Measurements from ENCODE around the gene ABLIM3. TPM values are rescaled to one million over a fixed set of nuclear protein-coding genes. Genes with fewer than 3 reads are reported as not detected.

ABLIM3 gene
- total RNA-seq, 1 donor from 2014 or later: 50.8 TPM

DNA sequence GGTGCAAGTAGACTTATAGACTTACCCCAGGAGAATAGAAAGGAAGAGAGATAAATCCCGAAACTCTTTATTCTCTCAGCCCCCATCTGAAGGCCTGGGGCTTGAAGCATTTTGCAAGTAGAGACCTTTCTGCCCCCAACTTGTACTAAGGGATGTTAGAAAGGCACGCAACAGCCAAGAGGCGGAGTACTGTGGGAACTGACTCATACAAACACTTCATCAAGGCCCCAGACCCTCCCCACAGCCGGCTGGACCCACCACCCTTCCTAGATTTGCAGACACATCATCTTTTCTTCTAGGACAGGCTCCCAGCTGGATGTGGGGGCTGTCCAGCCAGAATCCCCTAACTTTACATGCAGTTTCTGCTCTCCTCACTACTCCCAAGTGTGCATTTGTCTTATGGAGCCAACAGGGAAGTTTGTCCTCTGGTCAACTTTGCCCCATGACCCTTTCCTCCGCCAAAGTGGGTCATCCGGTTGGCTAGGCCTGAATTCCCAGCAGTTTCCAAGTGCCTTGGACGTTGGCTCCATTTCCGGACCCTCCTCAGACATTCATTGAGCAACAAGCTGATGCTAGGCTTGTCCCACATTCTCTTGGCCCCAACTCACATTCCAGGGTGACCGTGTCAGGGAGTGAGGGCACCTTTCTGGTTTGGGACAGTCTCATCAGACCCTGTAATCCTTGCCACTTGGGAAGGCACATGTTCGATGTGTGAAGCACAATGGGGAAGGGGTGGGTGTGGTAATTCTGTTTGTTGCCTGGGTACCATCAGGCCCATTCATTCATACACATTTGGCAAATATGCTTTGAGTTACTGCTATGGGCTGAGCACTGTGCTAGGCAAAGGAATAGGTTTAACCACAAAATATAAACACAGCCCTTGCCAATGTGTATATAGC is 64.6 kb downstream of the ABLIM3 start:
- TF ChIP-seq CTCF (IDR thresholded peaks at IDR 0.05) (no peak), POLR2AphosphoS5 (IDR thresholded peaks at IDR 0.05; ENCODE audit: insufficient read depth in 1 of 2, low read depth in 1 of 2) (no peak), POLR2A (IDR thresholded peaks at IDR 0.05) (no peak)
- Histone ChIP-seq H3K27me3 (no peaks in the 10 kb centered on the region), H3K27ac (no peak overlapping the region), H3K4me3 (no peak overlapping the region), H3K36me3 (peaks cover 0 to 12% of the 10 kb centered on the region in 2 donors), H3K9me3 (no peaks in the 10 kb centered on the region), H3K4me1 (peaks cover 22% of the 10 kb centered on the region)
- intact Hi-C loops (cut with DNase I): no loop called here
- peak in 1 of 2 donors; percentile 89 for DNase-seq (ENCODE audit: extremely low spot score in 2 of 2)

- no peak overlapping the region for H3K27ac ChIP-seq
- TF ChIP-seq POLR2A (IDR thresholded peaks at IDR 0.05) (no peak), POLR2AphosphoS5 (IDR thresholded peaks at IDR 0.05; ENCODE audit: insufficient read depth in 1 of 2, low read depth in 1 of 2) (no peak), CTCF (IDR thresholded peaks at IDR 0.05) (no peak)
- intact Hi-C loops (cut with DNase I): no loop called here
- no peaks in the 10 kb centered on the region for H3K9me3 ChIP-seq
- no peaks in the 10 kb centered on the region for H3K27me3 ChIP-seq
- H3K4me3 ChIP-seq: no peak overlapping the region
- DNase-seq (ENCODE audit: extremely low spot score in 2 of 2): peak in 1 of 2 donors; percentile 83
- H3K36me3 ChIP-seq: peaks cover 0 to 12% of the 10 kb centered on the region in 2 donors
- H3K4me1 ChIP-seq: peaks cover 22% of the 10 kb centered on the region
Observed at GRCh38 chr5:149206524-149207141, 65.3 kb downstream of the ABLIM3 start.

DNA sequence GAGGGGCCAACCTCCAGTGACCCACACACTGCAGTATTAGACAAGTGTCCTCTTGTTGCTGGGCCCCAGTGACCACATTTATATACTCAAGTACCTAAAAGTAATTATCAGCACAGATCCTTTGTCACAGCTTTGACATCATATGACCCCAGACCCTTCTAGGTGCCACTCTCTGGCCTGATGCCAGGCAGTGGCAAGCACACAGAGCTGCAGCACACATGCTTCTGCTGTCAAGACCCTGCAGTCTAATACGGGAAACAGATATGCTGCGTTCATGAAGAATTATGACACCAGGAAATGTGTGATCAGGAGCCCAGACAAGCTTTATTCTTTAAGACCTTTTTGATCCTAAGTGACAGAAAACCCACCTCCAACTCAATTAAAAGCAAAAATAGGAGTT is 66.5 kb downstream of the ABLIM3 start:
- Histone ChIP-seq H3K4me3 (no peak overlapping the region), H3K27ac (no peak overlapping the region), H3K4me1 (peaks cover 28% of the 10 kb centered on the region), H3K36me3 (peaks cover 0 to 11% of the 10 kb centered on the region in 2 donors), H3K27me3 (no peaks in the 10 kb centered on the region), H3K9me3 (no peaks in the 10 kb centered on the region)
- intact Hi-C loops (cut with DNase I): no loop called here
- TF ChIP-seq POLR2AphosphoS5 (IDR thresholded peaks at IDR 0.05; ENCODE audit: insufficient read depth in 1 of 2, low read depth in 1 of 2) (no peak), CTCF (IDR thresholded peaks at IDR 0.05) (no peak), POLR2A (IDR thresholded peaks at IDR 0.05) (no peak)
- DNase-seq (ENCODE audit: extremely low spot score in 2 of 2): peak in 1 of 2 donors; percentile 56

GRCh38 chr5:149210225-149210624 is 68.9 kb downstream of the ABLIM3 start:
- DNase-seq (ENCODE audit: extremely low spot score in 2 of 2): peak in 1 of 2 donors; percentile 49
- intact Hi-C loops (cut with DNase I): no loop called here
- H3K27me3 ChIP-seq: no peaks in the 10 kb centered on the region
- H3K27ac ChIP-seq: no peak overlapping the region
- no peaks in the 10 kb centered on the region for H3K36me3 ChIP-seq
- peaks cover 25% of the 10 kb centered on the region for H3K4me1 ChIP-seq
- TF ChIP-seq POLR2A (IDR thresholded peaks at IDR 0.05): no peak
- TF ChIP-seq CTCF (IDR thresholded peaks at IDR 0.05): no peak
- no peak for TF ChIP-seq POLR2AphosphoS5 (IDR thresholded peaks at IDR 0.05; ENCODE audit: insufficient read depth in 1 of 2, low read depth in 1 of 2)
- no peaks in the 10 kb centered on the region for H3K9me3 ChIP-seq
- no peak overlapping the region for H3K4me3 ChIP-seq
